GM21360 (cell line): Measurements from ENCODE around the gene FBXL13.
"Not testable (repeated sequence)": the region's sequence is repeated elsewhere in the genome, so short reads cannot be mapped to it uniquely, and the experiment has no call there.

ENCODE experiments used
- ATAC-seq: cut with Tn5 transposase; IDR thresholded peaks from one replicate; pipeline ENCODE4 v1.9.1; 2021; ENCODE audit warnings: mild to moderate bottlenecking, moderate library complexity; ENCODE audit not compliant: unreplicated experiment

FBXL13 gene

DNA sequence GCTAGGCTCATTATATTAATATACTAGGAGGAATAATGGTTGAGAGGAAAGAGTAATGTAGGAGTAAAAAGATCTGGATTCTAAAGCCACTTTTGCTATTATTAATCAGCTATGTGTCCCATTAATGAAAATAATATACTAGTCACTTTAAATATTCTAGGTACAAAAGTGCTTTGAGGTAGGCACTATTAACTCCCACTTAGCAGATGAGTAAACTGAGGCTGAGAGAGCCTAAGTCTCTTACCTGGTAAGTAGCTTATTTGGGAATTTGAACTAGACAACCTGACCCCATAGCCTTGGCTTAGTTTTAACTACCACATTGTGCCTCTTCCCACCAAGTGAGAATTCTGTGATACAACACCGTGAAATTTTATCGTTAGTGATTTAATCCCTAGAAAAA is 6.3 kb upstream of the FBXL13 start:
- ATAC-seq, result no peak

GRCh38 chr7:103079836-103080235 is 5.2 kb upstream of the FBXL13 start:
- ATAC-seq, result no peak

- ATAC-seq, result not testable (repeated sequence)
Observed at GRCh38 chr7:103078226-103078625, 3.6 kb upstream of the FBXL13 start.

DNA sequence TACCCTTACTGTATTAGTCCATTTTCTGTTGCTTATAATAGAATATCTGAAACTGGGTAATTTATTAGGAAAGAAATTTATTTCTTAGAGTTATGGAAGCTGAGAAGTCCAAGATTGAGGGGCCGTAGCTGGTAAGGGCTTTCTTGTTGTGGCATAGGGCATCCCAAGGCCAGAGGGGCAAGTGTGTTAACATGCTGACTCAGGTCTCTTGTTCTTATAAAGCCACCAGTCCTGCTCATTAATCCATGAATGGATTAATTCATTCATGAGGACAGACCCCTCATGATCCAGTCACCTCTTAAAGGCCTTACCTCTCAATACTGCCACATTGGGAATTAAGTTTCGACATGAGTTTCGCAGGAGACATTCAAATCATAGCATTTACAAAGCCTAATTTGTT is 2.7 kb upstream of the FBXL13 start:
- ATAC-seq, result no peak

DNA sequence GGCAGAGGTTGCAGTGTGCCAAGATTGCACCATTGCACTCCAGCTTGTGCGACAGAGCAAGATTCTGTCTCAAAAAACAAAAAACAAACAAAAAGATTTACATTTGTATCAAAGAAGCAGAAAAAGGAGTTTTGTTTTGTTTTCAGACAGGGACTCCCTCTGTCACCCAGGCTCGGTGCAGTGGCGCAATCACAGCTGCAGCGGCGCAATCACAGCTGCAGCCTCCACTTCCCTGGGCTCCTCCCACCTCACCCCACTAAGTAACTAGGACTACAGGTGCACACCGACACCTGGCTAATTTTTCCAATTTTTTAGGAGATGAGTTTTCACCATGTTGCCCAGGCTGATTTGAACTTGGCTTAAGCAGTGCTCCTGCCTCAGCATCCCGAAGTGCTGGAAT is 2.2 kb upstream of the FBXL13 start:
- no peak for ATAC-seq

GRCh38 chr7:103075337-103075918 is 832 bp upstream of the FBXL13 start:
- peak; percentile 37 for ATAC-seq

DNA sequence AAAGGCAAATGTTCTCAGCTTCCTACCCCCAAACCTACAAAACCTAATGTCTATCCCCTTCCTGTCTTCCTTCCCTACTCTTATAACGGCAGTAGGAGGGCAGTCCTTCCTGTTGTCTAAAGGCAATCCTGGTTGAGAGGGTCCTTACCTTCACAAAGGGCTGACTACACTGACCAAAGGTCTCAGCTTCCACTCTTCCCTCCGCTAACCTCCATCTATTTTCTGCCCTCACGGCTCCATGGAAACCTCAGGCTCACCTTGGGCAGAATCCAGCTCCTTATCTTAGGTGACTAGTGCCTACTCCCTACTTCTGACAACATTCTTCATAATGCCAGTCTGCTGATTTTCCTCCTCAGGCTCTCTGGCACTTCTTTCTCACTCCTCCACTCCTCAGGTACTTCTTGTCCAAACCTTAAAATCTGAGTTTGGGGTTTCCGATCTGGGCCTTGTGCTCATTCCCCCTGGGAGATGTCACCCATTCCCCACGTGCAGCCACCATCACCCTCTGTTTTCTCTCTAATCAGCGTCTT is 542 bp downstream of the FBXL13 start:
- ATAC-seq, result no peak

- no peak for ATAC-seq
Observed at GRCh38 chr7:103071000-103071399, 3.6 kb downstream of the FBXL13 start.

- no peak for ATAC-seq
Observed at GRCh38 chr7:103068414-103069403, 5.9 kb downstream of the FBXL13 start.

DNA sequence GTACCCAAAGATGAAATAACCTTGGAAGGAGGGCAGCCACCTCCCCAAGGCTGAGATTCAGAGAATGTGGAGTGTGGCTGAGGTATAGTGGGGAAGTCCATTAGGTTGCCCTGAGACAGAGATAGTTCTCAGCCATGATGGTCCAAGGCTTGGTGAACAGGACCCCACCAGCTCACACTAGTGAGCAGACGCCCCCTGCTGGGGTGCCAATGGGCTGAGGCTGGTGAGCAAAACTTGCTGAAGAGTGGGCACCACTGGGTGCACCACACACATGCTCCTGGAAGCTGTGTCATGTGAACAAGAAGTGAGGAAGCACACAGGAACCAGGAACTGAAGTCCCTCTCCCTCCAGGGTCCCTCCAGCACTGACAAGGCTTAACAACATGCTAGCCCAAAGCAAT is 8.9 kb downstream of the FBXL13 start:
- no peak for ATAC-seq

GRCh38 chr7:103063895-103064294 is 10.7 kb downstream of the FBXL13 start:
- ATAC-seq, result no peak

DNA sequence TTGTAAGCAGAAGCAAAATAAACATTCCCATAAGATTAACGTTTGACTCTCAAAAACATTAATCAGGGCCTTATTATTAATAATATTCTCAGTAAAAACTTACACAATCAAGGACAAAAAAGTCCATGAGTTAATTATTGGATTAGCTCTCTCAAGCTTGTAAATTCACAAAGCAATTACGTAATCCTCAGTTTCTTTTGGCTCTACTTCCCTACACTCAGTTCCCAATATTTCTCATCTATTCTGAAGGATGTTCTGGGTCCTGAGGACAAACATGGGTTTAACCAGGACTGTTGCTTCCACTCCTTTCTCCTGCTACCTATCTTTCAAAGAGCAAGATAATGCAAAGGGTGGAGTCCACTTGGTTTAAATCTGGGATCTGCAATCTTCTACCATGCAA is 15.1 kb downstream of the FBXL13 start:
- no peak for ATAC-seq

DNA sequence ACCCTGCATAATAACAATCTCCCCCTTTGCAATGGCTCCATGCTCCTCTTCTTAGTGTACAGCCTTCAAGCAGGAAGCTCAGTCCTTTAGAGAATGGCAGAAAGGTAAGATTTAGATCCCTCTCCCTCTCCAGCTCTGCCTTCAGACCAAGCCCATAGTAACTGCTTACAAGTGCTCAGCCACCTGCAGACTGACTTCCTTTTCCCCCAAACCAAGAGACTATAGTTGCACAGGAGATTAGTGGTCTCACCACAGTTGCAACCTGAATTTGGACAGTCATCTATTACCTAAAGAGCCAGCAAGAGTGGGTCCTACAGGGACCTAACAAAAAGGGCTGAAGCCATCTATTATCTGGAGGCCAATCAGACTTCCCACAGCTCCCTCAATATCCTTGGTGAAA is 16.5 kb downstream of the FBXL13 start:
- no peak for ATAC-seq

GRCh38 chr7:103056006-103056405 is 18.6 kb downstream of the FBXL13 start:
- not testable (repeated sequence) for ATAC-seq

DNA sequence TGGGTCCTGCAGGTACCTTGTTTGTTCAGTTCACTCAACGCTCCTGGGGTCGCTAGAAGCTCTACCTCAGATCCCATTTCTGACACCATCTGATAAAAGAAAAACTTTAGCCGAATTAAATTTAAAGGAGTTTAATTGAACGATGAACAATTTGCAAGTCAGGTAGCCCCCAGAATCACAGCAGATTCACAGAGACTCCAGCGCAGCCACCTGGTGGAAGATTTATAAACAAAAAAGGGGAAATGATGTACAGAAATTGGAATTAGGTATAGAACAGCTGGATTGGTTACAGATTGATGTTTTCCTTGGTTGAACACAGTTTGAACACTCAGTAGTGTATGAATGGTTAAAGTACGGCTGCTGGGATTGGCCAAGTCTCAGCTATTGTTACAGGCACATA is 23.1 kb downstream of the FBXL13 start:
- no peak for ATAC-seq

- no peak for ATAC-seq
Observed at GRCh38 chr7:103048833-103049232, 25.8 kb downstream of the FBXL13 start.

- ATAC-seq, result not testable (repeated sequence)
Observed at GRCh38 chr7:103041815-103042214, 32.8 kb downstream of the FBXL13 start.

DNA sequence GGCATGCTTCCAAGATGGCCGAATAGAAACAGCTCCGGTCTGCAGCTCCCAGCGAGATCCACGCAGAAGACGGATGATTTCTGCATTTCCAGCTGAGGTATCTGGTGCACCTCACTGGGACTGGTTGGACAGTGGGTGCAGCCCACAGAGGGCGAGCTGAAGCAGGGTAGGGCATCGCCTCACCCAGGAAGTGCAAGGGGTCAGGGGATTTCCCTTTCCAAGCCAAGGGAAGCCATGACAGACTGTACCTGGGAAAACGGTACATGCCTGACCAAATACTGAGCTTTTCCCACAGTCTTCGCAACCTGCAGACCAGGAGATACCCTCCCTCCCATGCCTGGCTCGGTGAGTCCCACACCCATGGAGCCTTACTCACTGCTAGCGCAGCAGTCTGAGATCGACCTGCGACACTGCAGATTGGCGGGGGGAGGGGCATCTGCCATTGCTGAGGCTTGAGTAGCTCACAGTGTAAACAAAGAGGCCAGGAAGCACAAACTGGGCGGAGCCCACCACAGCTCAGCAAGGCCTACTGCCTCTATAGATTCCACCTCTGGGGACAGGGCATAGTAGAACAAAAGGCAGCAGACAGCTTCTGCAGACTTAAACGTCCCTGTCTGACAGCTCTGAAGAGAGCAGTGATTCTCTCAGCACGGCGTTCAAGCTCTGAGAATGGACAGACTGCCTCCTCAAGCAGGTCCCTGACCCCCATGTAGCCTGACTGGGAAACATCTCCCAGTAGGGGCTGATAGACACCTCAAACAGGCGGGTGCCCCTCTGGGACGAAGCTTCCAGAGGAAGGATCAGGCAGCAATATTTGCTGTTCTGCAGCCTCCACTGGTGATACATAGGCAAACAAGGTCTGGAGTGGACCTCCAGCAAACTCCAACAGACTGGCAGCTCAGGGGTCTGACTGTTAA is 36.5 kb downstream of the FBXL13 start:
- ATAC-seq, result not testable (repeated sequence)

DNA sequence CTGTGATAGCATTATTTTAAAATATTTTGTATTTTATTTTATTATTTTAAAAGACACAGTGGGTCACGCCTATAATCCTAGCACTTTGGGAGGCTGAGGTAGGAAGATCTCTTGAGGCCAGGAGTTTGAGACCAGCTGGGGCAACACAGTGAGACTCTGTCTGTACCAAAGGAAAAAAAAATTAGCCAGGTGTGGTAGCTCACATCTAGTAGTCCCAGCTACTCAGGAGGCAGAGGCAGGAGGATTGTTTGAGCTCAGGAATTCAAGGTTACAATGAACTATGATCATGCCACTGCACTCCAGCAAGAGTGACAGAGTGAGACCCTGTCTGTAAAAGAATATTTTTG is 37.1 kb downstream of the FBXL13 start:
- no peak for ATAC-seq

DNA sequence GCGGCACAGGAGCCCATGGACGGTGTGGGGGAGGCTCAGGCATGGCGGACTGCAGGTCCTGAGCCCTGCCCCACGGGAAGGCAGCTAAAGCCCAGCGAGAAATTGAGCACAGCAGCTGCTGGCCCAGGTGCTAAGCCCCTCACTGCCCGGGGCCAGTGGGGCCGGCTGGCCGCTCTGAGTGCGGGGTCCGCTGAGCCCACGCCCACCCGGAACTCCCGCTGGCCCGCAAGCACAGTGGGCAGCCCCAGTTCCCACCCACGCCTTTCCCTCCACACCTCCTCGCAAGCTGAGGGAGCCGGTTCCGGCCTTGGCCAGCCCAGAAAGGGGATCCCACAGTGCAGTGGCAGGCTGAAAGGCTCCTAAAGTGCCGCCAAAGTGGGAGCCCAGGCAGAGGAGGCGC is 40.3 kb downstream of the FBXL13 start:
- ATAC-seq, result not testable (repeated sequence)

GRCh38 chr7:103031781-103032180 is 42.8 kb downstream of the FBXL13 start:
- ATAC-seq, result no peak
